Lower leg skin (tissue), 4 donors: Measurements from ENCODE around the gene IGFN1. TPM values are rescaled to one million over a fixed set of nuclear protein-coding genes. Genes with fewer than 3 reads are reported as not detected.

Experiments
- DNase-seq, 2 donors: peaks; one replicate each; pipeline ENCODE4 v3.0.0-alpha.2; 2019; ENCODE audit warnings: low spot score in 2 of 2
- H3K4me3 ChIP-seq: fragments of 200-600 bp; sonication (generic); 2 replicates; pipeline ENCODE4 v1.5.1; 2017; ENCODE audit warnings: mild to moderate bottlenecking, low read depth; ENCODE audit not compliant: poor library complexity, severe bottlenecking
- CTCF ChIP-seq, 3 donors: fragments of 450-650 bp; IDR thresholded peaks; one replicate each; pipeline ENCODE4 v1.5.1; 2016; ENCODE audit warnings: antibody characterized with exemption in 3 of 3, mild to moderate bottlenecking in 3 of 3, moderate library complexity in 2 of 3
- POLR2A ChIP-seq, 2 donors: fragments of 450-650 bp; IDR thresholded peaks; one replicate each; pipeline ENCODE4 v1.6.1; 2016 to 2017; ENCODE audit warnings: antibody characterized with exemption in 2 of 2, mild to moderate bottlenecking in 1 of 2, moderate library complexity in 1 of 2
- WGBS, 2 donors: methylation state at CpG; one replicate each; pipeline ENCODE4 v1.1.5; 2018; 5-methylcytosine and 5-hydroxymethylcytosine counted together
- intact Hi-C: fragments of 100-400 bp; cut with DNase I; formaldehyde crosslinking; loops from one replicate; pipeline ENCODE4 v1.15.0; 2023; ENCODE audit warnings: low total_unique reads
- total RNA-seq, 4 donors: library from RNA; depleted of rRNA; stranded (reverse); fragments of >200 nt; gene quantifications; one replicate each; pipeline ENCODE4 v1.1.0, GENCODE V29; 2016

The IGFN1 gene
- total RNA-seq, 4 donors from 2014 or later, result 0.32 TPM; not detected in 3

DNA sequence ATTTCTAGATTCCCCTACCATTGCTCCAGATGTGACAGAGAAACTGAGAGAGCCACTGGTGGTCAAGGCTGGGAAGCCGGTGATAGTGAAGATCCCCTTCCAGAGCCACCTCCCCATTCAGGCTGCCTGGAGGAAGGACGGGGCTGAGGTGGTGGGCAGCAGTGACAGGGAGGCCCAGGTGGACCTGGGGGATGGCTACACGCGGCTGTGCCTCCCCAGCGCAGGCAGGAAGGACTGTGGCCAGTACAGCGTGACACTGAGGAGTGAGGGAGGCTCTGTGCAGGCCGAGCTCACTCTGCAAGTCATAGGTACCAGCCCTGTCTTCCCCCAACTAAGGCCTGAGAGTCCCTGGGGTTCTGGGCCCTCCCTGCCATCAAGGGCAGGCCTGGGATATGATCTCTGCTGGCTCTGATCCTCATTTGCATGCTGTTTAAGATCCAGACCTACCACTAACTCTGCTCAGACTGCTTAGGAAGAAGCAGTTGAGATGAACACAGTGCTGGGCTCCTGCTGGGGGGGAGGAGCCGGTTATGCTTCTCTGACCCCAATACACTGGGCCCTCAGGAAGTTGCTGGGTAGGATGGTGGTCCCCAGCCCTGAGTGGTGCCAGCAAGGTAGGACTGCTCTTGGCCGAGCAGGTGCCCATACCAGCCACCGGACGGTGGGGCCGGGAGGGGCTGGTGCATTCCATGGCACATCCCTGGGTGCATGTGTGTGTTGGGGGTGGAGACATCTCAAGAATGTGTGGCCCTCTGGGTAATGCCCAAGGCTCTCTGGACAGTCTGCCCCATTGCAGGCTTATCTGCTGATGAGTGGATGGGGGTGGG is 25.1 kb downstream of the IGFN1 start:
- intact Hi-C loops, result no loop called here
- TF ChIP-seq CTCF (IDR thresholded peaks at IDR 0.05) (no peak), POLR2A (IDR thresholded peaks at IDR 0.05) (no peak)
- DNase-seq, result peak in 1 of 2 donors; percentile 72
- WGBS, 2 donors, result 90 to 94% methylated on average over 11 to 12 of the region's 12 CpGs
- H3K4me3 ChIP-seq, result no peak overlapping the region

- no peak overlapping the region for H3K4me3 ChIP-seq
- intact Hi-C loops, result no loop called here
- WGBS, 2 donors, result 77 to 86% methylated on average over 18 of the region's 20 CpGs
- TF ChIP-seq CTCF (IDR thresholded peaks at IDR 0.05) (no peak), POLR2A (IDR thresholded peaks at IDR 0.05) (no peak)
- DNase-seq, result peak; percentile 7 to 75
Measured at GRCh38 chr1:201216395-201217085, 25.9 kb downstream of the IGFN1 start.

GRCh38 chr1:201217146-201217545 is 26.5 kb downstream of the IGFN1 start:
- intact Hi-C loops, result no loop called here
- H3K4me3 ChIP-seq, result no peak overlapping the region
- WGBS, 2 donors, result 93 to 95% methylated on average over 14 of the region's 14 CpGs
- peak; percentile 6 to 83 for DNase-seq
- no peak for TF ChIP-seq POLR2A (IDR thresholded peaks at IDR 0.05)
- TF ChIP-seq CTCF (IDR thresholded peaks at IDR 0.05), result no peak

GRCh38 chr1:201217851-201218250 is 27.2 kb downstream of the IGFN1 start:
- intact Hi-C loops, result no loop called here
- WGBS, 2 donors, result 88 to 96% methylated on average over 3 of the region's 3 CpGs
- TF ChIP-seq CTCF (IDR thresholded peaks at IDR 0.05) (no peak), POLR2A (IDR thresholded peaks at IDR 0.05) (no peak)
- no peak overlapping the region for H3K4me3 ChIP-seq
- peak in 1 of 2 donors; percentile 54 for DNase-seq

DNA sequence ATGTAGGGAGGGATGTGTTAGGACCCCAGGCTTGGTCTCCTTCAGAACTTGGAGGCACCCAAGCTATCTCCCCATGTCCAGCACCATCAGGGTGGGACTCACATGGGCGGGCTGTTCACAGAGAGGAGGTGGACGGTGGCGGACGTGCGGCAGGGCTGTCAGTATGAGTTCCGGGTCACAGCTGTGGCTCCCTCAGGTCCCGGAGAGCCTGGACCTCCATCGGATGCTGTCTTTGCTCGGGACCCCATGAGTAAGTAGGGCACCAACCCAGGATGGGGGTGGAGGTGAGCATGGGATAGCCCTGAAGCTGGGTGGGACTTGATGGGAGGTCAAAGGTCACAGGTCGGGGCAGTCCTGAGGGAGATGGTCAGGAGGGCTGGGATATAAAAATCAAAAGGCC is 27.8 kb downstream of the IGFN1 start:
- no peak overlapping the region for H3K4me3 ChIP-seq
- whole genome bisulfite sequencing, 2 donors, result 89 to 91% methylated on average over 10 of the region's 10 CpGs
- peak; percentile 12 to 68 for DNase-seq
- intact Hi-C loops, result no loop called here
- TF ChIP-seq POLR2A (IDR thresholded peaks at IDR 0.05), result no peak
